Dendritic cell treated with granulocyte-macrophage colony-stimulating factor and Interleukin-4, amounts not matched to agents 40 ng/mL and 50 ng/mL, for 4 days (primary cell): Measurements from ENCODE around the gene COL4A2.

Experiments
- H3K27ac Mint-ChIP-seq: one replicate; pipeline ENCODE4 v1.8.0; 2022; ENCODE audit warnings: mild to moderate bottlenecking, mixed read lengths
- H3K27me3 Mint-ChIP-seq: one replicate; pipeline ENCODE4 v1.8.0; 2022; ENCODE audit warnings: mild to moderate bottlenecking, mixed read lengths
- H3K36me3 Mint-ChIP-seq: one replicate; pipeline ENCODE4 v1.8.0; 2022; ENCODE audit warnings: low read depth, mixed read lengths
- H3K4me1 Mint-ChIP-seq: one replicate; pipeline ENCODE4 v1.8.0; 2022; ENCODE audit warnings: low read depth, mixed read lengths
- H3K4me3 Mint-ChIP-seq: one replicate; pipeline ENCODE4 v1.8.0; 2022; ENCODE audit warnings: mild to moderate bottlenecking, moderate library complexity, mixed read lengths
- H3K9me3 Mint-ChIP-seq: one replicate; pipeline ENCODE4 v1.8.0; 2022; ENCODE audit warnings: mixed read lengths
- intact Hi-C: fragments of 100-400 bp; cut with micrococcal nuclease; formaldehyde crosslinking; loops from one replicate; pipeline ENCODE4 v1.15.0; 2022

Gene COL4A2

GRCh38 chr13:110334256-110334655 lies 27.2 kb downstream of the COL4A2 start:
- Mint-ChIP-seq H3K36me3 (no peaks in the 10 kb centered on the region), H3K27me3 (peaks cover 29% of the 10 kb centered on the region), H3K27ac (no peak overlapping the region), H3K9me3 (no peaks in the 10 kb centered on the region), H3K4me3 (no peak overlapping the region), H3K4me1 (no peaks in the 10 kb centered on the region)
- intact Hi-C loops = no loop called here

- H3K9me3 Mint-ChIP-seq = no peaks in the 10 kb centered on the region
- H3K4me3 Mint-ChIP-seq = no peak overlapping the region
- peaks cover 32% of the 10 kb centered on the region for H3K27me3 Mint-ChIP-seq
- intact Hi-C loops = no loop called here
- H3K27ac Mint-ChIP-seq = no peak overlapping the region
- no peaks in the 10 kb centered on the region for H3K36me3 Mint-ChIP-seq
- H3K4me1 Mint-ChIP-seq = peaks cover under 1% of the 10 kb centered on the region
Measured at GRCh38 chr13:110334841-110335490, 27.9 kb downstream of the COL4A2 start.

- Mint-ChIP-seq H3K4me3 (no peak overlapping the region), H3K4me1 (peaks cover 11% of the 10 kb centered on the region), H3K36me3 (no peaks in the 10 kb centered on the region), H3K9me3 (no peaks in the 10 kb centered on the region), H3K27ac (no peak overlapping the region), H3K27me3 (peaks cover 38% of the 10 kb centered on the region)
- intact Hi-C loops = no loop called here
Measured at GRCh38 chr13:110336108-110336507, 29.0 kb downstream of the COL4A2 start.

- Mint-ChIP-seq H3K9me3 (no peaks in the 10 kb centered on the region), H3K27me3 (peaks cover 36% of the 10 kb centered on the region), H3K4me3 (no peak overlapping the region), H3K36me3 (no peaks in the 10 kb centered on the region), H3K27ac (no peak overlapping the region), H3K4me1 (peaks cover 17% of the 10 kb centered on the region)
- intact Hi-C loops = no loop called here
Measured at GRCh38 chr13:110336681-110337080, 29.6 kb downstream of the COL4A2 start.

- H3K4me3 Mint-ChIP-seq = no peak overlapping the region
- H3K4me1 Mint-ChIP-seq = peaks cover 20% of the 10 kb centered on the region
- peaks cover 36% of the 10 kb centered on the region for H3K27me3 Mint-ChIP-seq
- no peaks in the 10 kb centered on the region for H3K36me3 Mint-ChIP-seq
- intact Hi-C loops = no loop called here
- no peaks in the 10 kb centered on the region for H3K9me3 Mint-ChIP-seq
- H3K27ac Mint-ChIP-seq = no peak overlapping the region
Measured at GRCh38 chr13:110337247-110337646, 30.2 kb downstream of the COL4A2 start.

GRCh38 chr13:110338441-110339101 lies 31.5 kb downstream of the COL4A2 start:
- H3K36me3 Mint-ChIP-seq = no peaks in the 10 kb centered on the region
- H3K4me1 Mint-ChIP-seq = peaks cover 20% of the 10 kb centered on the region
- peaks cover 45% of the 10 kb centered on the region for H3K27me3 Mint-ChIP-seq
- no peaks in the 10 kb centered on the region for H3K9me3 Mint-ChIP-seq
- no peak overlapping the region for H3K27ac Mint-ChIP-seq
- no peak overlapping the region for H3K4me3 Mint-ChIP-seq
- intact Hi-C loops = no loop called here

GRCh38 chr13:110339263-110339662 lies 32.2 kb downstream of the COL4A2 start:
- H3K4me3 Mint-ChIP-seq = no peak overlapping the region
- no peaks in the 10 kb centered on the region for H3K9me3 Mint-ChIP-seq
- no peaks in the 10 kb centered on the region for H3K36me3 Mint-ChIP-seq
- no peak overlapping the region for H3K27ac Mint-ChIP-seq
- peaks cover 20% of the 10 kb centered on the region for H3K4me1 Mint-ChIP-seq
- peaks cover 47% of the 10 kb centered on the region for H3K27me3 Mint-ChIP-seq
- intact Hi-C loops = no loop called here

- Mint-ChIP-seq H3K36me3 (no peaks in the 10 kb centered on the region), H3K4me3 (no peak overlapping the region), H3K27ac (no peak overlapping the region), H3K27me3 (peaks cover 47% of the 10 kb centered on the region), H3K4me1 (peaks cover 20% of the 10 kb centered on the region), H3K9me3 (no peaks in the 10 kb centered on the region)
- intact Hi-C loops = no loop called here
Measured at GRCh38 chr13:110339975-110340550, 33.0 kb downstream of the COL4A2 start.

- H3K9me3 Mint-ChIP-seq = no peaks in the 10 kb centered on the region
- no peaks in the 10 kb centered on the region for H3K36me3 Mint-ChIP-seq
- H3K4me3 Mint-ChIP-seq = peak overlapping the region; percentile 36
- peak overlapping the region; percentile 59 for H3K27ac Mint-ChIP-seq
- H3K27me3 Mint-ChIP-seq = peaks cover 47% of the 10 kb centered on the region
- H3K4me1 Mint-ChIP-seq = peaks cover 20% of the 10 kb centered on the region
- intact Hi-C loops = no loop called here
Measured at GRCh38 chr13:110340812-110341444, 33.8 kb downstream of the COL4A2 start.

- Mint-ChIP-seq H3K27ac (peak overlapping the region; percentile 59), H3K4me3 (no peak overlapping the region), H3K9me3 (no peaks in the 10 kb centered on the region), H3K4me1 (peaks cover 20% of the 10 kb centered on the region), H3K27me3 (peaks cover 45% of the 10 kb centered on the region), H3K36me3 (no peaks in the 10 kb centered on the region)
- intact Hi-C loops = no loop called here
Measured at GRCh38 chr13:110341445-110342244, 34.6 kb downstream of the COL4A2 start.

GRCh38 chr13:110342474-110342873 lies 35.4 kb downstream of the COL4A2 start:
- Mint-ChIP-seq H3K4me3 (no peak overlapping the region), H3K9me3 (no peaks in the 10 kb centered on the region), H3K27ac (no peak overlapping the region), H3K27me3 (peaks cover 42% of the 10 kb centered on the region), H3K36me3 (no peaks in the 10 kb centered on the region), H3K4me1 (peaks cover 20% of the 10 kb centered on the region)
- intact Hi-C loops = no loop called here

- intact Hi-C loops = no loop called here
- no peak overlapping the region for H3K4me3 Mint-ChIP-seq
- H3K9me3 Mint-ChIP-seq = no peaks in the 10 kb centered on the region
- H3K36me3 Mint-ChIP-seq = no peaks in the 10 kb centered on the region
- no peak overlapping the region for H3K27ac Mint-ChIP-seq
- peaks cover 20% of the 10 kb centered on the region for H3K4me1 Mint-ChIP-seq
- peaks cover 37% of the 10 kb centered on the region for H3K27me3 Mint-ChIP-seq
Measured at GRCh38 chr13:110343241-110343865, 36.3 kb downstream of the COL4A2 start.

GRCh38 chr13:110344320-110344719 lies 37.2 kb downstream of the COL4A2 start:
- Mint-ChIP-seq H3K27ac (no peak overlapping the region), H3K9me3 (no peaks in the 10 kb centered on the region), H3K27me3 (peaks cover 32% of the 10 kb centered on the region), H3K4me1 (peaks cover 20% of the 10 kb centered on the region), H3K4me3 (no peak overlapping the region), H3K36me3 (no peaks in the 10 kb centered on the region)
- intact Hi-C loops = no loop called here
